PC-3 (cell line): ENCODE data around the gene CTDSP1. TPM values are rescaled to one million over a fixed set of nuclear protein-coding genes. Genes with fewer than 3 reads are reported as not detected.

ENCODE experiments used
- ATAC-seq: fragments of 200-7000 bp; cut with Tn5 transposase; 2 replicates; pipeline ENCODE4 v1.9.1; 2020; ENCODE audit warnings: mild to moderate bottlenecking, moderate library complexity
- BruUV-seq: library from RNA; stranded (reverse); fragments of 400-500 nt; replicated peaks from 2 replicates; lab custom pipeline; 2021; lab: Mats Ljungman, UMichigan
- CTCF ChIA-PET: fragments of 300-600 bp; sonication (Branson Sonifier 250); formaldehyde crosslinking; loops from one replicate; lab custom pipeline; 2022; ENCODE audit warnings: antibody characterized with exemption; lab: Charles Lee
- POLR2A ChIA-PET: fragments of 300-600 bp; sonication (Branson Sonifier 250); formaldehyde crosslinking; loops from one replicate; lab custom pipeline; 2022; ENCODE audit warnings: antibody characterized with exemption; ENCODE audit not compliant: unreplicated experiment; lab: Charles Lee
- DNase-seq: peaks from one replicate; pipeline ENCODE4 v3.0.0-alpha.2; 2015
- H2AFZ ChIP-seq: fragments of 300-600 bp; sonication (generic); 2 replicates; pipeline ENCODE4 v1.6.0; 2016; ENCODE audit warnings: antibody characterized with exemption, low read length
- H3F3A ChIP-seq: fragments of 300-600 bp; sonication (generic); one replicate; pipeline ENCODE4 v1.6.0; 2017; ENCODE audit warnings: antibody characterized with exemption, low read length, control low read depth, mild to moderate bottlenecking; ENCODE audit not compliant: unreplicated experiment
- H3K27ac ChIP-seq: fragments of 300-600 bp; sonication (generic); 2 replicates; pipeline ENCODE4 v1.5.1; 2016; ENCODE audit warnings: mild to moderate bottlenecking, low read length
- H3K27me3 ChIP-seq: fragments of 300-600 bp; sonication (generic); 2 replicates; pipeline ENCODE4 v1.6.1; 2016; ENCODE audit warnings: low read length, mixed read lengths
- H3K36me3 ChIP-seq: fragments of 300-600 bp; sonication (generic); 2 replicates; pipeline ENCODE4 v1.6.1; 2016; ENCODE audit warnings: low read depth, mixed run types, low read length, mixed read lengths
- H3K4me1 ChIP-seq: fragments of 300-600 bp; sonication (generic); 2 replicates; pipeline ENCODE4 v1.5.1; 2016; ENCODE audit warnings: low read length; ENCODE audit not compliant: insufficient read depth
- H3K4me2 ChIP-seq: fragments of 300-600 bp; sonication (generic); 2 replicates; pipeline ENCODE4 v1.6.0; 2016; ENCODE audit warnings: low read length
- H3K4me3 ChIP-seq: fragments of 300-600 bp; sonication (generic); 2 replicates; pipeline ENCODE4 v1.5.1; 2016; ENCODE audit warnings: mild to moderate bottlenecking, low read length, mixed read lengths
- H3K79me2 ChIP-seq: fragments of 300-600 bp; sonication (generic); 2 replicates; pipeline ENCODE4 v1.6.1; 2017; ENCODE audit warnings: low read length, mixed read lengths
- H3K9ac ChIP-seq: fragments of 300-600 bp; sonication (generic); 2 replicates; pipeline ENCODE4 v1.6.0; 2016; ENCODE audit warnings: mild to moderate bottlenecking, low read length
- H3K9me2 ChIP-seq: fragments of 300-600 bp; sonication (generic); replicated peaks from 2 replicates; pipeline ENCODE4 v1.6.1; 2016; ENCODE audit warnings: mixed run types, low read length, mixed read lengths
- H3K9me3 ChIP-seq: fragments of 300-600 bp; sonication (generic); 2 replicates; pipeline ENCODE4 v1.6.1; 2016; ENCODE audit warnings: low read length, mixed read lengths
- H4K20me1 ChIP-seq: fragments of 300-600 bp; sonication (generic); 2 replicates; pipeline ENCODE4 v1.6.1; 2016; ENCODE audit warnings: low read length, mixed read lengths
- CTCF ChIP-seq: fragments of 300-600 bp; sonication (generic); conservative IDR thresholded peaks from 2 replicates; pipeline ENCODE4 v1.5.1; 2017; ENCODE audit warnings: antibody characterized with exemption, low read depth, mild to moderate bottlenecking, low read length
- EZH2 ChIP-seq: fragments of 300-600 bp; sonication (generic); IDR thresholded peaks from one replicate; pipeline ENCODE4 v1.6.1; 2017; ENCODE audit warnings: antibody characterized with exemption, mild to moderate bottlenecking, low read length; ENCODE audit not compliant: unreplicated experiment
- EZH2phosphoT487 ChIP-seq: fragments of 300-600 bp; sonication (generic); IDR thresholded peaks from 2 replicates; pipeline ENCODE4 v1.6.1; 2018; ENCODE audit warnings: mild to moderate bottlenecking, antibody characterized with exemption, low read length, borderline replicate concordance
- intact Hi-C: fragments of 100-400 bp; cut with micrococcal nuclease; formaldehyde crosslinking; loops from 2 replicates; pipeline ENCODE4 v1.9.0; 2023
- total RNA-seq: library from RNA; depleted of rRNA; stranded (reverse); fragments of >200 nt; gene quantifications from 2 replicates; pipeline ENCODE4 v1.2.3, GENCODE V29; 2014

CTDSP1 gene
- total RNA-seq, 1 experiment from 2014 or later: 73.2 TPM

DNA sequence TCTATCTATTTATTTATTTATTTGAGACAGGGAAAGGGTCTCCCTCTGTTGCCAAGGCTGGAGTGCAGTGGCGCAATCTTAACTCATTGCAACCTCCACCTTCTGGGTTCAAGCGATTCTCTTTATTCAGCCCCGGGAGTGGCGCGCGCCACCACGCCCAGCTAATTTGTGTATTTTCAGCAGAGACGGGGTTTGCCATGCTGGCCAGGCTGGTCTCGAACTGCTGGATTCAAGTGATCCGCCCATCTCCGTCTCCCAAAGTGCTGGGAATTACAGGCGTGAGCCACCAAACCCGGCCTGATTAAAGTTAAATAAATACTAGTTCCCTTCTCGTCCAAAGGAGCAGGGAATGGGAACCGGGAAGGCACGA is 4.2 kb upstream of the CTDSP1 start:
- Histone ChIP-seq H3K27ac (peak overlapping the region; percentile 93), H3K9me2 (no peaks in the 10 kb centered on the region), H3K36me3 (no peaks in the 10 kb centered on the region), H3K9ac (peak overlapping the region; percentile 83), H3F3A (peaks cover 8% of the 10 kb centered on the region), H4K20me1 (no peaks in the 10 kb centered on the region), H3K27me3 (no peaks in the 10 kb centered on the region), H3K9me3 (no peaks in the 10 kb centered on the region), H3K4me1 (peaks cover 31% of the 10 kb centered on the region), H3K79me2 (peaks cover 25% of the 10 kb centered on the region), H2AFZ (peak overlapping the region; percentile 87), H3K4me2 (peak overlapping the region; percentile 98), H3K4me3 (peak overlapping the region; percentile 80)
- no peak for DNase-seq
- ChIA-PET POLR2A (no interaction called here), CTCF (interaction anchor here (1.0 kb wide), 2 partner anchors 108 to 122 kb away, joined by 7 to 16 read pairs; no protein-coding TSS in a partner anchor)
- TF ChIP-seq EZH2 (no peak), CTCF (no peak), EZH2phosphoT487 (no peak)
- no TSS peak for BruUV-seq
- ATAC-seq: no peak
- intact Hi-C loops: loop anchor here (5.0 kb wide), 2 partner anchors 108 to 172 kb away; partner anchors contain the start of genes CNOT9 and USP37

GRCh38 chr2:218395826-218396687 is 3.6 kb upstream of the CTDSP1 start:
- no TSS peak for BruUV-seq
- peak; percentile 87 for TF ChIP-seq CTCF
- no peak for TF ChIP-seq EZH2
- TF ChIP-seq EZH2phosphoT487: 0 out of 2 replicates have a peak, but pooled peaks have one; percentile 29
- no peaks in the 10 kb centered on the region for H3K27me3 ChIP-seq
- peak overlapping the region; percentile 97 for H2AFZ ChIP-seq
- H3K9ac ChIP-seq: peak overlapping the region; percentile 83
- no peaks in the 10 kb centered on the region for H3K9me3 ChIP-seq
- peaks cover 8% of the 10 kb centered on the region for H3F3A ChIP-seq
- peak overlapping the region; percentile 80 for H3K4me3 ChIP-seq
- ATAC-seq: peak; percentile 41
- peak overlapping the region; percentile 98 for H3K4me2 ChIP-seq
- ChIA-PET CTCF (interaction anchor here (0.5 to 1.2 kb wide), 10 partner anchors 9 to 266 kb away, joined by 3 to 16 read pairs (median 4); partner anchors contain the start of genes AAMP and PNKD), POLR2A (no interaction called here)
- peaks cover 31% of the 10 kb centered on the region for H3K79me2 ChIP-seq
- DNase-seq: peak; percentile 97
- intact Hi-C loops: loop anchor here (1.0 to 5.0 kb wide), 6 partner anchors 40 to 210 kb away; partner anchors contain the start of genes CATIP, CNOT9 and USP37
- H3K27ac ChIP-seq: peak overlapping the region; percentile 93
- no peaks in the 10 kb centered on the region for H4K20me1 ChIP-seq
- H3K36me3 ChIP-seq: no peaks in the 10 kb centered on the region
- H3K4me1 ChIP-seq: peaks cover 33% of the 10 kb centered on the region
- no peaks in the 10 kb centered on the region for H3K9me2 ChIP-seq
